Vagina (tissue), 2 donors: ENCODE data around the gene HCFC1.

ENCODE experiments used
- CTCF ChIP-seq, 3 experiments: fragments of 450-650 bp in 2 of 3; fragments of 200-600 bp in 1 of 3; sonication (generic) in 1 of 3; IDR thresholded peaks; one replicate each; pipeline ENCODE4 v1.5.1; 2017 to 2019; ENCODE audit warnings: antibody characterized with exemption in 3 of 3, mild to moderate bottlenecking in 2 of 3, moderate library complexity in 2 of 3
- POLR2A ChIP-seq, 2 donors: fragments of 450-650 bp; IDR thresholded peaks; one replicate each; pipeline ENCODE4 v1.6.1; 2017; ENCODE audit warnings: antibody characterized with exemption in 2 of 2, mild to moderate bottlenecking in 2 of 2, moderate library complexity in 2 of 2
- POLR2AphosphoS5 ChIP-seq, 2 donors: sonication (generic); formaldehyde crosslinking; IDR thresholded peaks; one replicate each; pipeline ENCODE4 v1.9.0; 2017; ENCODE audit warnings: antibody characterized with exemption in 2 of 2, mild to moderate bottlenecking in 2 of 2, low read depth in 1 of 2; ENCODE audit not compliant: insufficient read depth in 1 of 2

- no peak for TF ChIP-seq CTCF (IDR thresholded peaks at IDR 0.05)
- no peak for TF ChIP-seq POLR2A (IDR thresholded peaks at IDR 0.05)
- no peak for TF ChIP-seq POLR2AphosphoS5 (IDR thresholded peaks at IDR 0.05; ENCODE audit: insufficient read depth in 1 of 2, low read depth in 1 of 2)
Measured at GRCh38 chrX:153911798-153912197, 59.8 kb downstream of the HCFC1 start.
